ENCODE measurements around the gene PPP4R2.
"Not testable (repeated sequence)": the region's sequence is repeated elsewhere in the genome, so short reads cannot be mapped to it uniquely, and the experiment has no call there.

The PPP4R2 gene

GRCh38 chr3:73026760-73027113 lies 30.1 kb downstream of the PPP4R2 start:
- no peak for DNase-seq

- no peak for DNase-seq
Observed at GRCh38 chr3:73028803-73029202, 32.2 kb downstream of the PPP4R2 start.

GRCh38 chr3:73029321-73029796 lies 32.7 kb downstream of the PPP4R2 start:
- DNase-seq, result no peak

- no peak for DNase-seq
Observed at GRCh38 chr3:73030073-73030597, 33.5 kb downstream of the PPP4R2 start.

GRCh38 chr3:73031573-73032103 lies 35.0 kb downstream of the PPP4R2 start:
- no peak for DNase-seq

GRCh38 chr3:73036694-73037591 lies 40.3 kb downstream of the PPP4R2 start:
- peak; percentile 0 for DNase-seq

GRCh38 chr3:73041537-73041936 lies 44.9 kb downstream of the PPP4R2 start:
- no peak for DNase-seq

GRCh38 chr3:73043414-73043813 lies 46.8 kb downstream of the PPP4R2 start:
- DNase-seq, result no peak

GRCh38 chr3:73045391-73045790 lies 48.8 kb downstream of the PPP4R2 start:
- DNase-seq, result no peak

GRCh38 chr3:73046195-73046594 lies 49.6 kb downstream of the PPP4R2 start:
- DNase-seq, result no peak

- no peak for DNase-seq
Observed at GRCh38 chr3:73049319-73049718, 52.7 kb downstream of the PPP4R2 start.

GRCh38 chr3:73052857-73053256 lies 56.2 kb downstream of the PPP4R2 start:
- no peak for DNase-seq

- no peak for DNase-seq
Observed at GRCh38 chr3:73055583-73055982, 59.0 kb downstream of the PPP4R2 start.

GRCh38 chr3:73056014-73056844 lies 59.6 kb downstream of the PPP4R2 start:
- peak; percentile 46 for DNase-seq

GRCh38 chr3:73056845-73057150 lies 60.2 kb downstream of the PPP4R2 start:
- DNase-seq, result no peak

GRCh38 chr3:73060302-73060723 lies 63.7 kb downstream of the PPP4R2 start:
- no peak for DNase-seq

GRCh38 chr3:73061416-73061815 lies 64.8 kb downstream of the PPP4R2 start, which contains the start of gene EBLN2:
Gene EBLN2, plus strand, starts transcription at chr3:73061659. Its CDS starts 423 bp downstream, at chr3:73062082.
- DNase-seq, result no peak

- not testable (repeated sequence) for DNase-seq
Observed at GRCh38 chr3:73066243-73066642, 69.6 kb downstream of the PPP4R2 start.

- DNase-seq, result no peak
Observed at GRCh38 chr3:73068419-73068818, 71.8 kb downstream of the PPP4R2 start.

GRCh38 chr3:73069187-73069586 lies 72.6 kb downstream of the PPP4R2 start:
- DNase-seq, result no peak

- DNase-seq, result no peak
Observed at GRCh38 chr3:73069775-73070444, 73.3 kb downstream of the PPP4R2 start.

GRCh38 chr3:73070675-73071575 lies 74.3 kb downstream of the PPP4R2 start:
- no peak for DNase-seq

All from DMS53 (cell line).